Measurements from ENCODE around the gene LMO4.

- no peak for TF ChIP-seq E2F1 (CRISPR knock-in tag; IDR thresholded peaks at IDR 0.05)
- no peak for TF ChIP-seq MAX (CRISPR knock-in tag; IDR thresholded peaks at IDR 0.05)
- TF ChIP-seq ATF3 (CRISPR knock-in tag; conservative IDR thresholded peaks at IDR 0.05) = no peak
- no peak for TF ChIP-seq CTCF (IDR thresholded peaks at IDR 0.05)
- no peak for TF ChIP-seq ZNF232 (CRISPR knock-in tag; IDR thresholded peaks at IDR 0.05)
Observed at GRCh38 chr1:87336623-87337067, 8.0 kb downstream of the LMO4 start.

All from WTC11 (cell line).